ENCODE measurements around the gene NR5A2.

NR5A2 gene

DNA sequence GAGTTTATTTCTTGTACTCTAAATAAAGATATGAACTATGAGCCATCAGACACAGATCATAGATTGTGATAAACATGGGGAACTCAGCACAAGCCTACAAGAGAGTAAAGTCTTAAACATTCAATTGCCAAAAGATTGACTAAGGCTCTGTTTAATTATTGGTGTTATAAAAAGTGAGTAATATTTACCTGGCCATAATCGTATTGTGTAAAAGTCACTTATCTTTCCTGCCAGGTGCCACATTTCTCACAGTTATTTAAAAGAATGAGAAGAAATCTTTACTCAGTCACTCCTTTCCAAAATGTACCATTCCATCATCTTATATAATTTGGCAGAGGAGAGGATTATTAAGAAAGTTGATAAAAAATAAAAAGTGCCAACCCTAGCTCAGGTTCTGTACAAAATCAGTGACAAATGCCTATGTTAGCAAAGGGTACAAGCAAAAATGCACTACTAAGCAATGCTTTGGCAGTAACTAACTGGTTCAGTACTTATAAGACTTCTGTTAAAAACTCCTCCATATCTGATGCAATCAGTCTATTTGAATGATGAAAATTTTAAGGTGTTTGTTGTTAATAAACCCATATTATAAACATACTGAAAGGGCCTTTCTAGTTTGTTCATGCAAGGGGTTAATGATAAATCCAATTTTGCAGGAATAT, 5.8 kb upstream of the NR5A2 start:
- Histone ChIP-seq H3K4me3 (ENCODE audit: low read depth in 1 of 2, low read length in 2 of 2) (no peak overlapping the region), H3K9ac (ENCODE audit: low read depth in 1 of 2, low read length in 2 of 2) (no peak overlapping the region), H3K4me1 (ENCODE audit: control insufficient read depth in 1 of 2, insufficient read depth in 2 of 2, low read length in 2 of 2) (peaks cover 5 to 17% of the 10 kb centered on the region in 2 donors), H3K27me3 (ENCODE audit: control insufficient read depth in 1 of 2, insufficient read depth in 2 of 2, low read length in 2 of 2) (no peaks in the 10 kb centered on the region), H3K36me3 (ENCODE audit: control insufficient read depth in 1 of 2, insufficient read depth in 2 of 2, low read length in 2 of 2) (no peaks in the 10 kb centered on the region), H3K27ac (ENCODE audit: low read depth, low read length) (no peak overlapping the region), H3K9me3 (ENCODE audit: control insufficient read depth in 1 of 2, low read length in 2 of 2) (no peaks in the 10 kb centered on the region)

DNA sequence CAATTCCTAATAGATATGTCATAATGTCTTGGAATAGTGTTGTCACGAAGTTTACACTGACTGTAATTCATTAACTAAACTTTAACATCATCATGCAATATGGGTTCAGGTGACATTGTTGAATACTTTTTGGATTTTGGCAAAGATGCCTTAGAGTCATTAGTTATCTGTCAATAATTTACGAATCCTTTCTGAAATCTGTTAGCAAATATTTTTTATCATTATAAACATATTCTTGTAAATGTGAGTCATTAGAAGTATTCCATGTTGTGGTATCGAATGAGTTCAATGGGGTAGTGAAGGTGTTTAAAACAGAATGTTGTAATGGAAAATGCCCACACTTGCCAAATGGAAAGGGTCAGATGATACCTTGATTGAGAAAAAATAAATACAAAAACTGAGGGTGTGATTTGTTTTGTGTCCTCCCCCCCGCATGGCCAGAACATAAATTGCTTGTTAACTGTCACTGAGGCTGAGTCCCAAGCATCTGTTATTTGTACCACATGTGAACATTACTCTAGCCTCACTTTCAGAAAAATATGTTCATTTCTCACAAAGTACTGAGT, 5.2 kb upstream of the NR5A2 start:
- Histone ChIP-seq H3K4me1 (ENCODE audit: control insufficient read depth in 1 of 2, insufficient read depth in 2 of 2, low read length in 2 of 2) (peaks cover 5 to 17% of the 10 kb centered on the region in 2 donors), H3K9ac (ENCODE audit: low read depth in 1 of 2, low read length in 2 of 2) (no peak overlapping the region), H3K4me3 (ENCODE audit: low read depth in 1 of 2, low read length in 2 of 2) (no peak overlapping the region), H3K27me3 (ENCODE audit: control insufficient read depth in 1 of 2, insufficient read depth in 2 of 2, low read length in 2 of 2) (peaks cover 0 to 4% of the 10 kb centered on the region in 2 donors), H3K9me3 (ENCODE audit: control insufficient read depth in 1 of 2, low read length in 2 of 2) (no peaks in the 10 kb centered on the region), H3K27ac (ENCODE audit: low read depth, low read length) (no peak overlapping the region), H3K36me3 (ENCODE audit: control insufficient read depth in 1 of 2, insufficient read depth in 2 of 2, low read length in 2 of 2) (no peaks in the 10 kb centered on the region)

GRCh38 chr1:200028586-200029034, 1.1 kb downstream of the NR5A2 start:
- Histone ChIP-seq H3K36me3 (ENCODE audit: control insufficient read depth in 1 of 2, insufficient read depth in 2 of 2, low read length in 2 of 2) (no peaks in the 10 kb centered on the region), H3K9me3 (ENCODE audit: control insufficient read depth in 1 of 2, low read length in 2 of 2) (no peaks in the 10 kb centered on the region), H3K9ac (ENCODE audit: low read depth in 1 of 2, low read length in 2 of 2) (peak overlapping the region; percentile 86 to 89), H3K4me3 (ENCODE audit: low read depth in 1 of 2, low read length in 2 of 2) (peak overlapping the region; percentile 71 to 88), H3K27me3 (ENCODE audit: control insufficient read depth in 1 of 2, insufficient read depth in 2 of 2, low read length in 2 of 2) (peaks cover 12 to 21% of the 10 kb centered on the region in 2 donors), H3K27ac (ENCODE audit: low read depth, low read length) (peak overlapping the region; percentile 67), H3K4me1 (ENCODE audit: control insufficient read depth in 1 of 2, insufficient read depth in 2 of 2, low read length in 2 of 2) (peaks cover 15 to 21% of the 10 kb centered on the region in 2 donors)

DNA sequence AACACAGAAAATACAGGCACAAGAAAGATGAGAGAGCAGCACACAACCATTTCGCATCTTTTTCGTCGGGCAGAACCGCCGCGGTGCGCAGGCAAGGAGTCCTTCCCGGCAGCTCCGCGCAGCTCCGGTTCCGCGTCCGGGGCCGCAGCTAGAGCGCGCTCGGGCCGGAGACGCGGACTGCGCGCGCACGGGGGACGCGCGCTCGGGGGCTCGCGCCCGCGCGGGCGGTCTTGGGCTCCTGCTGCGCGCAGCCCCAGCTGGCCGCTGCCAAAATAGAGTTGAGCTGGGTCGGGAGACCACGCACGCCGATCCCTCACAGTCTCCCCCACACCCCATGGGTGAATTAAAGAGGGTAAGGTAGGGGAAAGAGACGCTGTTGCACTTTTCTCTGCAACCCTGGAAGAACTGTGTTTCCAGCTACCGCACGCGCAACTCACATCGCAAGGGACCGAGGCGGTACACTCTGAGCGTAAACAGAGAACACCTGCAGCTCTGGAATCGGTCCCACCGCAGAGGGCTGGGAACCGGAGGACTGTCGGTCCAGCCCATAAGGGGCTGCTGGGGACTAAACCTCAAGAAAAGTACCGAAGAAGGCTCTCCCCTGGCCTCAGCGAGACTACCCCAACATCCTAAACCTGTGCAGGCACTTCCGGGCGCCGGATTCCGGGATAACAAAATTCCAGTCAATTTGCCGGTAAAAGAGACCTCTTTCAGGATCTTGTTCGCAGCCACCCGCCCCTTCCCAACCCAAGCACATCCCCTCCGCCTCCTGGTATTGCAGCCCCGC, 1.7 kb downstream of the NR5A2 start:
- H3K27me3 ChIP-seq (ENCODE audit: control insufficient read depth in 1 of 2, insufficient read depth in 2 of 2, low read length in 2 of 2): peaks cover 12 to 24% of the 10 kb centered on the region in 2 donors
- no peaks in the 10 kb centered on the region for H3K9me3 ChIP-seq (ENCODE audit: control insufficient read depth in 1 of 2, low read length in 2 of 2)
- H3K4me1 ChIP-seq (ENCODE audit: control insufficient read depth in 1 of 2, insufficient read depth in 2 of 2, low read length in 2 of 2): peaks cover 15 to 27% of the 10 kb centered on the region in 2 donors
- H3K27ac ChIP-seq (ENCODE audit: low read depth, low read length): peak overlapping the region; percentile 67
- H3K36me3 ChIP-seq (ENCODE audit: control insufficient read depth in 1 of 2, insufficient read depth in 2 of 2, low read length in 2 of 2): no peaks in the 10 kb centered on the region
- H3K4me3 ChIP-seq (ENCODE audit: low read depth in 1 of 2, low read length in 2 of 2): peak overlapping the region; percentile 71 to 88
- H3K9ac ChIP-seq (ENCODE audit: low read depth in 1 of 2, low read length in 2 of 2): peak overlapping the region; percentile 86 to 89

DNA sequence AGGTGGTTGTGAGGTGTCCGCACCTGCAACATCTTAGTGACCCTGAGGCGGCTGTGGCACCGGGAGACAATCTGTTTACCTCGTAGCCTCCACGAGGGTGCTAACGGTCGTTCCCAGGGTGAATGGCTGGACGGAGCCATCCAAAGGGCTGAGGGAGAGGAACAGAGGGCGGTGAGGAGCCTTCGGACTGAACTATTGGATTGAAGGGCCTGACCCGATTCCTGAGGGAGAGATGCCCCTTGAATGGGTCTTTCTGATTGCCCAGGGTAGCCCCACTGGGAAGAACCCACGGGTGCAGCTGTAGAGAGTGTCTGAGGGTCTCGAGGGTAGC, 2.3 kb downstream of the NR5A2 start:
- Histone ChIP-seq H3K27ac (ENCODE audit: low read depth, low read length) (no peak overlapping the region), H3K36me3 (ENCODE audit: control insufficient read depth in 1 of 2, insufficient read depth in 2 of 2, low read length in 2 of 2) (no peaks in the 10 kb centered on the region), H3K27me3 (ENCODE audit: control insufficient read depth in 1 of 2, insufficient read depth in 2 of 2, low read length in 2 of 2) (peaks cover 12 to 28% of the 10 kb centered on the region in 2 donors), H3K9ac (ENCODE audit: low read depth in 1 of 2, low read length in 2 of 2) (peak overlapping the region; percentile 86 to 89), H3K4me3 (ENCODE audit: low read depth in 1 of 2, low read length in 2 of 2) (peak overlapping the region; percentile 71 to 88), H3K9me3 (ENCODE audit: control insufficient read depth in 1 of 2, low read length in 2 of 2) (no peaks in the 10 kb centered on the region), H3K4me1 (ENCODE audit: control insufficient read depth in 1 of 2, insufficient read depth in 2 of 2, low read length in 2 of 2) (peaks cover 15 to 30% of the 10 kb centered on the region in 2 donors)

DNA sequence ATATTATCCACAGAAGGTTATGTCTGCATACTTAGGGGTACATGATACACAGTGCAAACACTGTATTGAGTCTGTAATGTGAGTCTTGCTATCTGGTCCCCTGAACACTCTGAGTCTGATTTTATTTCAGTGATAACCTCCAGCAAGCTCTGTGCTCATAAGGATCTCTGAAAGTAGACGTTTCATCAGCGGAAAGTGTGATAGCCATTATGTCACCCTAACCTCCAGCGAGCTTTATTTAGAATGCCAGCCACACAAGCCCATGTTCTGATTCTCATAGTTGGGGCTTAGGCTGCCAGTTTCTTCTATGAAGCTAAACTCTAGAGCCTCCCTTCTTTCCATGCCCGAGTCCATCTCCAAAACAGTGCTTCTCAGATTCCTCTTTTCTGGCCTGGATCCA, 3.3 kb downstream of the NR5A2 start:
- H3K4me1 ChIP-seq (ENCODE audit: control insufficient read depth in 1 of 2, insufficient read depth in 2 of 2, low read length in 2 of 2): peaks cover 17 to 40% of the 10 kb centered on the region in 2 donors
- H3K9me3 ChIP-seq (ENCODE audit: control insufficient read depth in 1 of 2, low read length in 2 of 2): no peaks in the 10 kb centered on the region
- peak overlapping the region; percentile 71 to 88 for H3K4me3 ChIP-seq (ENCODE audit: low read depth in 1 of 2, low read length in 2 of 2)
- peak overlapping the region; percentile 4 to 89 for H3K9ac ChIP-seq (ENCODE audit: low read depth in 1 of 2, low read length in 2 of 2)
- no peaks in the 10 kb centered on the region for H3K36me3 ChIP-seq (ENCODE audit: control insufficient read depth in 1 of 2, insufficient read depth in 2 of 2, low read length in 2 of 2)
- H3K27ac ChIP-seq (ENCODE audit: low read depth, low read length): no peak overlapping the region
- H3K27me3 ChIP-seq (ENCODE audit: control insufficient read depth in 1 of 2, insufficient read depth in 2 of 2, low read length in 2 of 2): peaks cover 15 to 38% of the 10 kb centered on the region in 2 donors

DNA sequence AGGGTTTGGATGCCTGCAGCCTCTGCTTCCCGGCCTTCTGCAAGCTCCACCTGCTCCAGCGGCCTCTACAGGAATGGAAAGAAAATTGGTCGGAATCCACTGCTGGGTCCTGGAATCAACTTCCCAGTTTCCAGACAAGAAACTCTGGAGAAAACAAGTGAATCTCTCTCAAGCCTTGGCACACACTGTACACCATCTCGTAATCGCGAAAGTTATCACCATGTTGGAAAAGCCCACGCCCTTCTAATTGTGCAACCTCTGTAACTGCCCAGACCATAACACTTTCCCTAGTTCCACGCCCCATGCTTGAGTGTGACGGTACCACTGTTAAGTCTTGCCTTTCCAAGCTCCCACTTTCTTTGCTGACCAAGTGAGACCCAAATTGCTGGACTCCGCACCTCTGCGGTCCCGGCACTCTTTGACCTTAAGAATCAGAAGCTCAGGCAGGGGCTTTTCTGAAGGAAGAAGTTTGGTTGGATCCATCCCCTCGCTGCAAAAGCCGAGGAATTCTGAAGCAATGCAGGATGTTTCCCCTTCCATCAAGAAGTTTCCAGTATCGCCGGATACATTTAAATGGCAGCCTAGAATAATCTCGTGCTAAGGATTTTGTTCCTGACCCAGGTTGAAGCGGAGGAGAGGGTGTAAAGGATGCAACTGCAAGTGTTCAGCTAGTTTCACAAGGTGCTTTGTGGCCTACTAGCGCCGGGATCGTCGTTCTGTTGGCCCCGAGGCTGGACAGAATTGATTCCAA, 6.2 kb downstream of the NR5A2 start:
- H3K27me3 ChIP-seq (ENCODE audit: control insufficient read depth in 1 of 2, insufficient read depth in 2 of 2, low read length in 2 of 2): peaks cover 37 to 51% of the 10 kb centered on the region in 2 donors
- H3K36me3 ChIP-seq (ENCODE audit: control insufficient read depth in 1 of 2, insufficient read depth in 2 of 2, low read length in 2 of 2): no peaks in the 10 kb centered on the region
- H3K4me3 ChIP-seq (ENCODE audit: low read depth in 1 of 2, low read length in 2 of 2): peak overlapping the region; percentile 29 to 48
- no peaks in the 10 kb centered on the region for H3K9me3 ChIP-seq (ENCODE audit: control insufficient read depth in 1 of 2, low read length in 2 of 2)
- peaks cover 38 to 55% of the 10 kb centered on the region in 2 donors for H3K4me1 ChIP-seq (ENCODE audit: control insufficient read depth in 1 of 2, insufficient read depth in 2 of 2, low read length in 2 of 2)
- peak overlapping the region; percentile 19 to 28 for H3K9ac ChIP-seq (ENCODE audit: low read depth in 1 of 2, low read length in 2 of 2)
- no peak overlapping the region for H3K27ac ChIP-seq (ENCODE audit: low read depth, low read length)

GRCh38 chr1:200034262-200034557, 6.7 kb downstream of the NR5A2 start:
- H3K4me3 ChIP-seq (ENCODE audit: low read depth in 1 of 2, low read length in 2 of 2): no peak overlapping the region

DNA sequence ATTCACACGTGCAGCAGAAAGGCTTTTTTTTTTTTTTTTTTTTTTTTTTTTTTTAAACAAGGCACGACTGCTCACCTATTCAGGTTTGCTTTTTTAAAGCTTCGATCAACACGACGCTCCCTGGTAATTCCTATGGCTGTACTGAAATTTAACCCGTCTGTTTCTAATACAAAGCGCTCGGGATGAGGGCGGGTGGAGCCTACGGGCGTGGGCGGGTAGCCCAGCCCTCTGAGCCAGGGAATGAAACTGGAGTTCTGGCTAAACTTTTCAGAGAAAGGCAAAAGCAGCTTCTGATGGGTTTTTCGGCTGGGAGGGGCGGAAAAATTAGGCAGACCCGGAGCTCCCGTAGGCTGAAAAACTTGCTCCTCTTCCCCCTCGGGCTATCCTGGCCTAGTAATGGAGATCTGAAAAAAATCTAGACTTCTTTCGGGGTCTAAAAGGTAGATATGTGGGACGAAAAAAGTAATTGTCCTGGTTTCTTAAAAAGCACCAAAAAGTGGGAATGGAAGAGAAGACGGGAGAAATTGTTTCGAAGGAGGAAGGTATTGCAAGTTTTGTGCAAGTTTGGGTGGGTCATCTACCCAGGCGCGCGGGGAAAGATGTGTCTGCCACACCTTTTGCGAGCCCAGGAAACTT, 7.4 kb downstream of the NR5A2 start:
- Histone ChIP-seq H3K36me3 (ENCODE audit: control insufficient read depth in 1 of 2, insufficient read depth in 2 of 2, low read length in 2 of 2) (no peaks in the 10 kb centered on the region), H3K9me3 (ENCODE audit: control insufficient read depth in 1 of 2, low read length in 2 of 2) (no peaks in the 10 kb centered on the region), H3K9ac (ENCODE audit: low read depth in 1 of 2, low read length in 2 of 2) (no peak overlapping the region), H3K27me3 (ENCODE audit: control insufficient read depth in 1 of 2, insufficient read depth in 2 of 2, low read length in 2 of 2) (peaks cover 28 to 54% of the 10 kb centered on the region in 2 donors), H3K4me1 (ENCODE audit: control insufficient read depth in 1 of 2, insufficient read depth in 2 of 2, low read length in 2 of 2) (peaks cover 35 to 53% of the 10 kb centered on the region in 2 donors), H3K27ac (ENCODE audit: low read depth, low read length) (no peak overlapping the region), H3K4me3 (ENCODE audit: low read depth in 1 of 2, low read length in 2 of 2) (no peak overlapping the region)

More at GRCh38 chr1:200034262-200034557, 6.7 kb downstream of the NR5A2 start:
- Histone ChIP-seq H3K36me3 (ENCODE audit: control insufficient read depth in 1 of 2, insufficient read depth in 2 of 2, low read length in 2 of 2) (no peaks in the 10 kb centered on the region), H3K27ac (ENCODE audit: low read depth, low read length) (no peak overlapping the region), H3K27me3 (ENCODE audit: control insufficient read depth in 1 of 2, insufficient read depth in 2 of 2, low read length in 2 of 2) (peaks cover 32 to 49% of the 10 kb centered on the region in 2 donors), H3K4me1 (ENCODE audit: control insufficient read depth in 1 of 2, insufficient read depth in 2 of 2, low read length in 2 of 2) (peaks cover 38 to 53% of the 10 kb centered on the region in 2 donors), H3K9ac (ENCODE audit: low read depth in 1 of 2, low read length in 2 of 2) (no peak overlapping the region), H3K9me3 (ENCODE audit: control insufficient read depth in 1 of 2, low read length in 2 of 2) (no peaks in the 10 kb centered on the region)

Data from duodenal mucosa (tissue), 2 donors.